Activated T-helper 1 cell treated with anti-CD3 and anti-CD28 coated beads, Interleukin-12 subunit alpha, Interleukin-12 subunit beta, Interleukin-2, Interleukin-4 antibody, amounts not matched to agents 30 ng/mL and 10 ng/mL and 1 ng/mL, durations not matched to agents 14 hours and 24 hours and 36 hours (primary cell): ENCODE results near the gene EID2B. TPM values are rescaled to one million over a fixed set of nuclear protein-coding genes. Genes with fewer than 3 reads are reported as not detected.
A peak's percentile ranks its signal among the peaks of the same experiment; 100 is the strongest.

Source experiments
- DNase-seq: peaks from one replicate; pipeline ENCODE4 v3.0.0; 2021; ENCODE audit warnings: low spot score
- H3K27ac Mint-ChIP-seq: one replicate; pipeline ENCODE4 v1.8.0; 2021; ENCODE audit warnings: mild to moderate bottlenecking, mixed read lengths
- H3K27me3 Mint-ChIP-seq: one replicate; pipeline ENCODE4 v1.8.0; 2022; ENCODE audit warnings: mild to moderate bottlenecking, moderate library complexity, mixed read lengths; ENCODE audit not compliant: insufficient read depth
- H3K36me3 Mint-ChIP-seq: one replicate; pipeline ENCODE4 v1.8.0; 2021; ENCODE audit warnings: low read depth, mixed read lengths
- H3K4me1 Mint-ChIP-seq: one replicate; pipeline ENCODE4 v1.8.0; 2021; ENCODE audit warnings: low read depth, mixed read lengths
- H3K4me3 Mint-ChIP-seq: one replicate; pipeline ENCODE4 v1.8.0; 2021; ENCODE audit warnings: mild to moderate bottlenecking, moderate library complexity, mixed read lengths
- H3K9me3 Mint-ChIP-seq: one replicate; pipeline ENCODE4 v1.8.0; 2021; ENCODE audit warnings: mixed read lengths
- intact Hi-C: fragments of 100-400 bp; cut with micrococcal nuclease; formaldehyde crosslinking; loops from one replicate; pipeline ENCODE4 v1.15.1; 2024
- total RNA-seq: library from RNA; stranded (reverse); gene quantifications from 2 replicates; pipeline ENCODE4 v1.2.3, GENCODE V29; 2022

The EID2B gene
- total RNA-seq, 1 donor from 2014 or later, result 3.2 TPM

DNA sequence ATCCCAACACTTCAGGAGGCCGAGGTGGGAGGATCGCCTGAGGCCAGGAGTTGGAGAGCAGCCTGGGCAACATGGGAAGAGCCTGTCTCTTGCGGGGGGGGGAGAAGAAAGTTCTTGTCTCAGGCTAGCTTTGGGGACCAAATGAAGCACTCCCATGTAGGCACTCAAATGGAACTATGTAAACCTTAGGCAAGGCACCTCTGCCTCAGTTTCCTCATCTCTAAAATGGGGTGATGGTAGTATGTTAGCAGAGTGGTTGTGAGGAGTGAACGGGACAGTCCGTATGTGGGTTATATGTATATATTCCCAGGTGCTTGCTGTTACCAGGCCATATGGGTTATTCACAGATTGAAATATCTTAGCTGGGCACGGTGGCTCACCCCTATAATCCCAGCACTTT, 40.4 kb downstream of the EID2B start:
- no peak overlapping the region for H3K27ac Mint-ChIP-seq
- peaks cover 5% of the 10 kb centered on the region for H3K27me3 Mint-ChIP-seq
- H3K36me3 Mint-ChIP-seq, result peaks cover 18% of the 10 kb centered on the region
- DNase-seq, result no peak
- no peaks in the 10 kb centered on the region for H3K9me3 Mint-ChIP-seq
- no peak overlapping the region for H3K4me3 Mint-ChIP-seq
- intact Hi-C loops, result no loop called here
- no peaks in the 10 kb centered on the region for H3K4me1 Mint-ChIP-seq

DNA sequence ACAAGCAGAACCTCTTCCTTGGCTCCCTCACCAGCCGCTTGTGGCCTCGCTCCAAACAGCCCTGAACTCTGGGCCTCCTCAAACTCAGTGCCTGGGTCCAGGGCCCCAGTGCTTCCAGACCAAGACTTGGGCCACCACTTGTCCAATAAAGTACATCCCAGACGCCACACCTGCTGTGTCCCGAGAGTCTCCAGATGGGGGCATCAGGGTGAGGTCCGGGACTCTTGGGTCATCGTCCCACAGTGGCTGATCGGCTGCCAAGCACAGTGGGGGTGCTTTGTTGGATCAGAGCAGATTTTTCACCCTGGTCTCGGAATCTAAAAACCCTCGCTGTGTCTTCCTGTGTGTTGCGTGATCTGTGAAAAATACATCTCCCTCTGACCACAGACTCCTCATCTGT, 42.9 kb downstream of the EID2B start:
- intact Hi-C loops, result no loop called here
- no peak for DNase-seq
- Mint-ChIP-seq H3K27me3 (no peaks in the 10 kb centered on the region), H3K4me3 (no peak overlapping the region), H3K36me3 (peaks cover 29% of the 10 kb centered on the region), H3K9me3 (no peaks in the 10 kb centered on the region), H3K4me1 (no peaks in the 10 kb centered on the region), H3K27ac (no peak overlapping the region)

DNA sequence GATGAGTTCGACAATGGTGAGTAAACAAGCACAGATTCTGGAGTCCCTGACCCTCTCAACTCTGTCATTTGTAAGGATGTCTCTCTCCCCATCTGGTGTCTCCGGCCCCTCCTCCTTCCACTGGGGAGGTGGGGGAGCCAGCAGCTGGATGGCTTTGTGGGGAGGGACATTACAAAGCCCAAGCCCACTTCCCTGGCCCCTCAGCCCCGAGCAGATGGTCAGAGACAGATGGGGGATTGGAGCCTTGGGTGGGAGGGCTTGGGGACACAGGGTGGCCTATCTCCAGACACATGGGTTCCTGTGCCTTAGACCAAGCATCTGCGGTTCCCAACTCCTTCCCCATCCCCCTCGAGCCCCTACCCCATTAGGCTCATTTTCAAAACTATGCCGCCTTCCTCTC, 49.5 kb downstream of the EID2B start:
- Mint-ChIP-seq H3K27ac (no peak overlapping the region), H3K27me3 (no peaks in the 10 kb centered on the region), H3K9me3 (no peaks in the 10 kb centered on the region), H3K4me1 (peaks cover 28% of the 10 kb centered on the region), H3K4me3 (peak overlapping the region; percentile 49), H3K36me3 (peaks cover 26% of the 10 kb centered on the region)
- intact Hi-C loops, result no loop called here
- no peak for DNase-seq

DNA sequence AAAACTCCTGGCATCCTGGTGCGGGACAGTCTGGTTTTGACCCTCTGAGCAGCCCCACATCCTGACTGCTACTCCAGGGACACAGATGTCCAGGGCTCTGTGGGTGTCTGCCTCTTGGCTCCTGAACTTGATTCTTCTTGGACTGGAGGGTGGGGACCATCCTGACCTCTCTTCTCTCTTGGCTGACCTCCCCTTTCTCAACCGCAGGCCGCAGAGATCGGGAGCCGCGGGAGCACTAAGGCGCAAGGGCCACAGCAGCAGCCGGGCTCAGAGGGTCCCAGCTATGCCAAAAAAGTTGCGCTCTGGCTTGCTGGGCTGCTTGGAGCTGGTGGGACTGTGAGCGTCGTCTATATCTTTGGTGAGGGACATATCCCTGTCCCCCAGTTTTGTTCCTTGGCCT, 51.0 kb downstream of the EID2B start:
- intact Hi-C loops, result loop anchor here (1.0 to 2.0 kb wide), 4 partner anchors 17 to 312 kb away; partner anchors contain the start of gene DLL3
- Mint-ChIP-seq H3K9me3 (no peaks in the 10 kb centered on the region), H3K27ac (peak overlapping the region; percentile 94), H3K4me1 (peaks cover 28% of the 10 kb centered on the region), H3K36me3 (peaks cover 19% of the 10 kb centered on the region), H3K27me3 (no peaks in the 10 kb centered on the region), H3K4me3 (peak overlapping the region; percentile 95)
- no peak for DNase-seq

DNA sequence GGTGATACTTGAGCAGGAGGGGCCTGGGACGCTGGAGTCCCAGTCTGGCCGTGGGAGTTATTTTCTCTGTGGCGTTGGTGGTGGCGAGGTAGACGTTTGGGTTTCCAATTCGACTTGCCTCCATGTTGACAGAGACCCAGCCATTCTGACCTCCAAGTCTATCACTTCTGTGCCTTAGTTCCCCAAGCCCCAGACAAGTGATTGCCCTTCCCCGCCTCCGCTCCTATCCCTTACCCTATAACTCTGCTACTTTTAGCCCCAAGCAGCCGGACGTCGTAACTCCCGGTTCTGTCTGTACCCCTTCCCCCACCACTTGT, 51.5 kb downstream of the EID2B start:
- H3K36me3 Mint-ChIP-seq, result peaks cover 18% of the 10 kb centered on the region

More for the DNA sequence above, 51.5 kb downstream of the EID2B start:
- H3K27ac Mint-ChIP-seq, result peak overlapping the region; percentile 94
- intact Hi-C loops, result loop anchor here (1.0 to 2.0 kb wide), 4 partner anchors 18 to 312 kb away; partner anchors contain the start of gene DLL3
- no peak for DNase-seq
- no peaks in the 10 kb centered on the region for H3K9me3 Mint-ChIP-seq
- peaks cover 28% of the 10 kb centered on the region for H3K4me1 Mint-ChIP-seq
- peak overlapping the region; percentile 95 for H3K4me3 Mint-ChIP-seq
- H3K27me3 Mint-ChIP-seq, result no peaks in the 10 kb centered on the region

Other genes with a start within 250 kb of the EID2B start
- gene IFNL1, start 236.4 kb downstream of the EID2B start, total RNA-seq, result 0.23 TPM in 1 of 2 replicates, not detected in the other
- 5.7 and 6.0 TPM in 2 replicates for gene LRFN1, start 212.0 kb downstream of the EID2B start, total RNA-seq
- 355 and 359 TPM in 2 replicates for gene GMFG, start 196.8 kb downstream of the EID2B start, total RNA-seq
- 71.3 and 71.8 TPM in 2 replicates for gene SAMD4B, start 190.4 kb downstream of the EID2B start, total RNA-seq
- 54.8 and 57.3 TPM in 2 replicates for gene PAF1, start 141.7 kb downstream of the EID2B start, total RNA-seq
- 37.5 and 45.8 TPM in 2 replicates for gene MED29, start 141.5 kb downstream of the EID2B start, total RNA-seq
- gene ZFP36, start 126.0 kb downstream of the EID2B start, total RNA-seq, result 31.2 and 32.0 TPM in 2 replicates
- gene PLEKHG2, start 120.2 kb downstream of the EID2B start, total RNA-seq, result 43.9 and 47.3 TPM in 2 replicates
- 2,440 and 2,532 TPM in 2 replicates for gene RPS16, start 96.9 kb downstream of the EID2B start, total RNA-seq
- gene SUPT5H, start 87.3 kb downstream of the EID2B start, total RNA-seq, result 200 and 203 TPM in 2 replicates
- gene TIMM50, start 52.0 kb downstream of the EID2B start, total RNA-seq, result 121 and 127 TPM in 2 replicates
- 1.6 and 2.1 TPM in 2 replicates for gene DLL3, start 33.9 kb downstream of the EID2B start, total RNA-seq
- gene SELENOV, start 17.7 kb downstream of the EID2B start, total RNA-seq, result not detected in 2 replicates
- gene EID2, start 7.3 kb upstream of the EID2B start, total RNA-seq, result 17.0 and 17.6 TPM in 2 replicates
- not detected in 2 replicates for gene LGALS13, start 69.7 kb upstream of the EID2B start, total RNA-seq
- not detected in 2 replicates for gene LGALS16, start 123.1 kb upstream of the EID2B start, total RNA-seq
- 0.56 TPM in 1 of 2 replicates, not detected in the other for gene LGALS14, start 171.6 kb upstream of the EID2B start, total RNA-seq
- gene CLC, start 205.2 kb upstream of the EID2B start, total RNA-seq, result 2.3 and 2.6 TPM in 2 replicates
- not detected in 2 replicates for gene LEUTX, start 246.0 kb upstream of the EID2B start, total RNA-seq